GM12875 (cell line): ENCODE data around the gene EFCAB7.

Experiments
- H3K4me3 ChIP-seq: one replicate; pipeline ENCODE4 v1.5.1; 2011; ENCODE audit warnings: low read depth, low read length, control low read depth
- TF ChIP-seq, protein P1 (sequence below): IDR thresholded peaks from 2 replicates; pipeline ENCODE4 v1.5.1; 2011; ENCODE audit warnings: low read depth, mild to moderate bottlenecking, control low read depth, inconsistent platforms, low read length, moderate library complexity, borderline replicate concordance; ENCODE audit not compliant: insufficient read depth

Gene EFCAB7

DNA sequence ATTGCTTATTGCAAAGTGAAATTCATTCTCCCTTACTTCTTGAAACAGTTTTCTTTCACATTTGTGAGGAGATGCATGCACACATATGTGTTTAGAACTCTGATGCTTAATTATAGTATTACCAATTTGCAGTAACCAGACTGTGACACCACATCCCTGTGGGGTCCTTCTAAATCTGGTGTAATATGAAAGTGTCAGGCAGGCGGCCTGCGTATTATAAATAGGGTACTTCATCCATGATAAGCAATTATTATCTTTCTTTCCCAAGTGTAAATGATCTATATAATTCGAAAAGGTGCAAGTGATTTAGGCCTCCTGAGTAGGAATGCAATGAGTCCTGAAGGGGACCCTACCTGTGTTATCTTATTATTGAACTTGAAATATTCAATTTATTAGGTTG lies 876 bp downstream of the EFCAB7 start:
- TF ChIP-seq, protein P1, sequence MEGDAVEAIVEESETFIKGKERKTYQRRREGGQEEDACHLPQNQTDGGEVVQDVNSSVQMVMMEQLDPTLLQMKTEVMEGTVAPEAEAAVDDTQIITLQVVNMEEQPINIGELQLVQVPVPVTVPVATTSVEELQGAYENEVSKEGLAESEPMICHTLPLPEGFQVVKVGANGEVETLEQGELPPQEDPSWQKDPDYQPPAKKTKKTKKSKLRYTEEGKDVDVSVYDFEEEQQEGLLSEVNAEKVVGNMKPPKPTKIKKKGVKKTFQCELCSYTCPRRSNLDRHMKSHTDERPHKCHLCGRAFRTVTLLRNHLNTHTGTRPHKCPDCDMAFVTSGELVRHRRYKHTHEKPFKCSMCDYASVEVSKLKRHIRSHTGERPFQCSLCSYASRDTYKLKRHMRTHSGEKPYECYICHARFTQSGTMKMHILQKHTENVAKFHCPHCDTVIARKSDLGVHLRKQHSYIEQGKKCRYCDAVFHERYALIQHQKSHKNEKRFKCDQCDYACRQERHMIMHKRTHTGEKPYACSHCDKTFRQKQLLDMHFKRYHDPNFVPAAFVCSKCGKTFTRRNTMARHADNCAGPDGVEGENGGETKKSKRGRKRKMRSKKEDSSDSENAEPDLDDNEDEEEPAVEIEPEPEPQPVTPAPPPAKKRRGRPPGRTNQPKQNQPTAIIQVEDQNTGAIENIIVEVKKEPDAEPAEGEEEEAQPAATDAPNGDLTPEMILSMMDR, result no peak
- H3K4me3 ChIP-seq, result peak overlapping the region; percentile 64

DNA sequence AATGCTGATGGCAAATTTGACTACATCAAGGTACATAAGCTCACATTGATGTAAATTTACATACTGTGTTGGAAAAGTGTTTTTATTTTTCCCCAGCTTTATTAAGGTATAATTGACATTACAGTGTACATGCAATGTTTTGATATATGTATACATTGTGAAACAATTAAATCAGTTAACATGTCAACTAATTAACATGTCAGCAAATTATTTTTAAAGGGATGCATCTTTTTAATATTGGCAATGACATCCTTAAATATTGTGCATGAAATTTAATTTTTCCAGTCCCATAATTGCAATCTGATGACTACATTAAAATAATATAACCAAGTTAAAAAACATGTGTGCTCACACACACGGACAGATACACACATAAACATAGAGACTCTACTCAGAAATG lies 9.4 kb downstream of the EFCAB7 start:
- no peak overlapping the region for H3K4me3 ChIP-seq
- TF ChIP-seq, protein P1, result no peak

DNA sequence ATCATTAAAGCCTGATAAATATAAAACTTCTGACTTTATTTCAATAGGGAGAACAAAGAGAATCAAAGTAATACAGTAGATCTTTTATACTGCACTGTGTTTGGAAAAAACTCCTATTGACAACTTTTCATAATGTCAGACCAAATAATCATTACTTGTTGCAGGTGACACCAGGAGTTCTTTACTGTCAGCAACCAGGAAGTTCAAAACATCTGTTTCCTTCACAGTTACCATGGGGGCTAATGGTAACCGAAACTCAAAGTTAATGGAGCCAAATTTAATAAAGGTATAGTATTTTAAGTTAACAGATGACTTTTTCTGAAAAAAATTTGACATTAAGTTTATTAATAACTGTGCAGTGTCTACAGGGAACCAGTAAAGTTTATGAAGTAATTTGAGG lies 10.6 kb downstream of the EFCAB7 start:
- TF ChIP-seq, protein P1, result no peak
- H3K4me3 ChIP-seq, result no peak overlapping the region

DNA sequence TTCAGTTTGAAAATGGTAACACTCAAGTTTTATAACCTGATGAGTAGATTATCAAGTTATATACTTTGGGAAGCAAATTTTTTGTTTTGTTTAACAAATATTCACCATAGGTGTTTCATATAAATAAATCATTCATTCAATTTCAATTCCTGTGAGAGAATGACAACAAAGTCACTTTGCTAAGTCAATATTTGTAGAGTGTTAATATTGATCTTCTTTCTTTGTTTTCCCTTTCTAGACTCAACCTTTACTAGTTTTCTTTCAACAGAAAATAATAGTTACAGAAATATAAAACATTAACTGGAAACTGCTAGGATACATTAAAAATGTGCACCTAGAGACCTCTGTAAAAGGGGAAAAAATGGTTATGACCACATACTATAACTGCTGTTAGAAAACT lies 11.1 kb downstream of the EFCAB7 start:
- TF ChIP-seq, protein P1, result no peak
- no peak overlapping the region for H3K4me3 ChIP-seq

DNA sequence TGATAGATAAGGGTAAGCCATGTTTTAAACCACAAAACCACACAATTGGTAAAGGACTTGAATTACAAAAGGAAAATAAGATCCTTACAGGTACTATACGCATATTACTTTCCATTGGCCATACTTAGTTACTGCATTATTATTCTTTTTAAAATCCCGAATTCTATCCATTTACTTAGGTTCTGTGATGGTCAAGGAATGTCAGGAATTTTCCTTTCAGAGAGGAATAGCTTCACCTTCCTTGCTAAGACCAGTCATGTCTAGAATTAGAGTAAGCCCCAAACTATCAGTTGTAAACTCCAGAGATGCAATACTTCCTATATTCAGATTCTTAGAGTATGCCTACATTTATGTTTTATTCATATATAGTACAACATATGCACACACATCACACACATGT lies 13.7 kb downstream of the EFCAB7 start:
- no peak overlapping the region for H3K4me3 ChIP-seq
- TF ChIP-seq, protein P1, result no peak

DNA sequence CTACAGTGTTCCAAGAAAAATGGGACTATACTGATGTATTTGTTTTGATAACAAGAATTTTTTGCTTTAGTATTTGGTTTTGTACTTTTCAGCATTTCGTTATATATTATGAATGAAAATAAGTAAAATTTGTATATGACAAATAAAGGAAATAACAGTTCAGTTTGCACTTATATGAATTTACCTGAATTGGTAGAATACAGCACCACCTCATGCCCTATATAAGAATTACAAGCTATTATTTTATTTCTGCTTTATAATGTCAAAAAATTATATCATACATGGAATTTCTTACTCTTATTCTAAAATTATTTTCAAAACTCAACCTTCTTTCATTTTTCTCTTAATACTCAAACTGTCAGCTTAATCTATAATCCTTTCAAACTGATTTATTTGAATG lies 14.6 kb downstream of the EFCAB7 start:
- H3K4me3 ChIP-seq, result no peak overlapping the region
- TF ChIP-seq, protein P1, result no peak

DNA sequence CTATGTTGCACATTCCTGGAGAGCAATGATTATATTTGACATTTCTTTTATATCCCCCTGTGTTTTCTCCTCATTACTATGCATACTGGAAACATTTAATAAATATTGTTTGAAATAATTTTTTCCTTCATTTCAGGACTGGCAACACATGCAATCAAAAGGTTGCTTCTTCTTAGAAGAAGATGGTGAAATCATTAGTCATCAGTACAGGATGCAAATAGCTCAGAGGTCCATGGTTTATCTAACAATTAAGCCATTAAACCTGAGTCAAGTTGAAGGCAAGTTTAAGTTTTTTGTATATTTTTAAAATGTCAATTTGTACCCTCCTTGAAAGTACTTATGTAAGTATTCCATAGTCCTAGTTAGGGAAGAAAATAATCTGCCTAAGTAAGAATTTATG lies 22.5 kb downstream of the EFCAB7 start:
- no peak overlapping the region for H3K4me3 ChIP-seq
- TF ChIP-seq, protein P1, result no peak
